HCT116 (cell line): ENCODE data around the gene BATF3. TPM values are rescaled to one million over a fixed set of nuclear protein-coding genes. Genes with fewer than 3 reads are reported as not detected.

Source experiments
- ATAC-seq: fragments of 200-7000 bp; cut with Tn5 transposase; 2 replicates; pipeline ENCODE4 v1.9.1; 2020; ENCODE audit warnings: mild to moderate bottlenecking, moderate library complexity
- BruUV-seq: library from RNA; stranded (reverse); fragments of 400-500 nt; replicated peaks from 2 replicates; lab custom pipeline; 2021; lab: Mats Ljungman, UMichigan
- CTCF ChIA-PET: fragments of 300-600 bp; sonication (Branson Sonifier 250); formaldehyde crosslinking; loops from one replicate; lab custom pipeline; 2021; ENCODE audit warnings: antibody characterized with exemption; lab: Charles Lee
- POLR2A ChIA-PET: fragments of 300-600, 350-600 bp; sonication (Branson Sonifier 250); formaldehyde crosslinking; loops from one replicate; lab custom pipeline; 2021; ENCODE audit warnings: antibody characterized with exemption; lab: Charles Lee
- RAD21 ChIA-PET, 2 experiments: fragments of 300-600 bp; sonication (Branson Sonifier 250); formaldehyde crosslinking; loops; one replicate each; lab custom pipeline; 2023; ENCODE audit warnings: low total read pairs in 2 of 2; ENCODE audit not compliant: uncharacterized antibody in 2 of 2, unreplicated experiment in 2 of 2, low non-redundant PET in 1 of 2; lab: Charles Lee
- DNase-seq: peaks from one replicate; pipeline ENCODE4 v3.0.0-alpha.2; 2010; ENCODE audit warnings: low read depth, low spot score
- H2AFZ ChIP-seq: fragments of 200-600 bp; shearing (Covaris generic), sonication (generic); 2 replicates; pipeline ENCODE4 v1.6.1; 2017; ENCODE audit warnings: low read depth, mixed run types, mixed read lengths, antibody characterized with exemption, low read length; ENCODE audit not compliant: poor library complexity, severe bottlenecking
- H3K27ac ChIP-seq: 2 replicates; pipeline ENCODE4 v1.5.1; 2012; ENCODE audit warnings: low read depth, low read length
- H3K27me3 ChIP-seq: fragments of 200-600 bp; sonication (generic); 2 replicates; pipeline ENCODE4 v1.6.1; 2016; ENCODE audit warnings: mixed run types, low read length, mixed read lengths; ENCODE audit not compliant: insufficient read depth
- H3K36me3 ChIP-seq, 2 experiments: fragments of 200-500 bp in 1 of 2; fragments of 200-600 bp in 1 of 2; sonication (Bioruptor generic) in 1 of 2; sonication (generic) in 1 of 2; 2 replicates each; pipeline versions ENCODE4 v1.5.1 to v1.6.1; 2014 to 2016; ENCODE audit warnings: low read length in 2 of 2, inconsistent platforms in 1 of 2, mixed read lengths in 1 of 2, mixed run types in 1 of 2; ENCODE audit not compliant: insufficient read depth in 2 of 2, control insufficient read depth in 1 of 2
- H3K4me1 ChIP-seq, 2 experiments: fragments of 200-600 bp in 1 of 2; sonication (generic) in 1 of 2; 2 replicates each; pipeline versions ENCODE4 v1.5.1 to v1.6.1; 2012 to 2017; ENCODE audit warnings: low read length in 2 of 2, inconsistent platforms in 1 of 2, mild to moderate bottlenecking in 1 of 2, mixed read lengths in 1 of 2, mixed run types in 1 of 2, moderate library complexity in 1 of 2; ENCODE audit not compliant: insufficient read depth in 2 of 2, control insufficient read depth in 1 of 2
- H3K4me2 ChIP-seq: fragments of 200-600 bp; sonication (generic); 2 replicates; pipeline ENCODE4 v1.6.1; 2017; ENCODE audit warnings: mixed run types, low read length, mixed read lengths
- H3K4me3 ChIP-seq, 2 experiments: fragments of 200-600 bp in 1 of 2; sonication (generic) in 1 of 2; replicated peaks in 1 of 2; 2 replicates each; pipeline ENCODE4 v1.5.1; 2011 to 2016; ENCODE audit warnings: low read length in 2 of 2, control low read depth in 1 of 2, low read depth in 1 of 2, mild to moderate bottlenecking in 1 of 2, mixed read lengths in 1 of 2, mixed run types in 1 of 2
- H3K79me2 ChIP-seq: fragments of 200-600 bp; sonication (generic); 2 replicates; pipeline ENCODE4 v1.6.1; 2017; ENCODE audit warnings: mild to moderate bottlenecking, mixed run types, low read length, moderate library complexity, mixed read lengths; ENCODE audit not compliant: insufficient read depth
- H3K9ac ChIP-seq: fragments of 200-600 bp; sonication (generic); 2 replicates; pipeline ENCODE4 v1.6.1; 2016; ENCODE audit warnings: low read length, mixed read lengths
- H3K9me2 ChIP-seq: fragments of 200-600 bp; sonication (generic), shearing (Covaris generic); 2 replicates; pipeline ENCODE4 v1.6.1; 2017; ENCODE audit warnings: mixed run types, mild to moderate bottlenecking, moderate library complexity; ENCODE audit not compliant: insufficient read depth
- H3K9me3 ChIP-seq, 2 experiments: fragments of 200-500 bp in 1 of 2; fragments of 200-600 bp in 1 of 2; sonication (Bioruptor generic) in 1 of 2; sonication (generic) in 1 of 2; 2 replicates each; pipeline ENCODE4 v1.6.1; 2014 to 2017; ENCODE audit warnings: low read length in 2 of 2, mixed read lengths in 2 of 2, inconsistent platforms in 1 of 2, low read depth in 1 of 2, mild to moderate bottlenecking in 1 of 2, mixed run types in 1 of 2, moderate library complexity in 1 of 2; ENCODE audit not compliant: control insufficient read depth in 1 of 2, insufficient read depth in 1 of 2
- H4K20me1 ChIP-seq: fragments of 200-600 bp; sonication (generic), shearing (Covaris generic); 2 replicates; pipeline ENCODE4 v1.6.1; 2017; ENCODE audit warnings: mixed run types, mild to moderate bottlenecking, moderate library complexity; ENCODE audit not compliant: insufficient read depth
- EGR1 ChIP-seq: IDR thresholded peaks from 2 replicates; pipeline ENCODE4 v1.6.1; 2012; ENCODE audit warnings: low read depth
- EZH2 ChIP-seq: fragments of 200-600 bp; sonication (generic); IDR thresholded peaks from 2 replicates; pipeline ENCODE4 v1.6.1; 2017; ENCODE audit warnings: antibody characterized with exemption, mixed run types
- FOSL1 ChIP-seq: IDR thresholded peaks from 2 replicates; pipeline ENCODE4 v1.6.1; 2012; ENCODE audit warnings: low read depth
- POLR2A ChIP-seq: IDR thresholded peaks from 2 replicates; pipeline ENCODE4 v1.7.0; 2011; ENCODE audit warnings: borderline replicate concordance; ENCODE audit not compliant: insufficient read depth, insufficient read length; ENCODE audit errors: extremely low read depth
- POLR2AphosphoS5 ChIP-seq: IDR thresholded peaks from 2 replicates; pipeline ENCODE4 v1.6.1; 2011; ENCODE audit warnings: mild to moderate bottlenecking, low read depth, low read length, moderate library complexity
- SIN3A ChIP-seq: IDR thresholded peaks from 2 replicates; pipeline ENCODE4 v1.6.1; 2012; ENCODE audit warnings: low read depth
- SP1 ChIP-seq: IDR thresholded peaks from 2 replicates; pipeline ENCODE4 v1.6.1; 2012; ENCODE audit warnings: low read depth
- TCF7L2 ChIP-seq: IDR thresholded peaks from 2 replicates; pipeline ENCODE4 v1.7.0; 2011; ENCODE audit warnings: borderline replicate concordance, inconsistent platforms; ENCODE audit not compliant: insufficient read depth, insufficient read length; ENCODE audit errors: extremely low read depth
- ZBTB33 ChIP-seq: IDR thresholded peaks from 2 replicates; pipeline ENCODE4 v1.6.1; 2011; ENCODE audit warnings: mild to moderate bottlenecking, low read length, moderate library complexity; ENCODE audit not compliant: insufficient replicate concordance; ENCODE audit errors: extremely low read depth
- intact Hi-C: fragments of 100-400 bp; cut with micrococcal nuclease; formaldehyde crosslinking; loops from 2 replicates; pipeline ENCODE4 v1.10.0; 2022
- total RNA-seq: library from RNA; stranded (reverse); gene quantifications from one replicate; pipeline ENCODE4 v1.2.1, GENCODE V29; 2021; ENCODE audit not compliant: unreplicated experiment

The BATF3 gene
- total RNA-seq, 1 experiment from 2014 or later: 4.8 TPM

- Histone ChIP-seq H3K36me3 (no peaks in the 10 kb centered on the region), H3K9me2 (no peaks in the 10 kb centered on the region), H3K4me2 (no peak overlapping the region), H4K20me1 (no peaks in the 10 kb centered on the region), H3K9ac (no peak overlapping the region), H3K27ac (no peak overlapping the region)
- POLR2A ChIA-PET: no interaction called here
- intact Hi-C loops: no loop called here
- TF ChIP-seq SIN3A (no peak), EGR1 (no peak), POLR2AphosphoS5 (no peak), SP1 (no peak), TCF7L2 (no peak), FOSL1 (no peak), POLR2A (no peak), ZBTB33 (no peak), EZH2 (no peak)
- TF ChIP-seq, all 23 proteins: peak for 0
- Histone ChIP-seq H3K27me3 (no peaks in the 10 kb centered on the region), H3K79me2 (no peaks in the 10 kb centered on the region), H2AFZ (no peak overlapping the region), H3K4me3 (no peak overlapping the region), H3K4me1 (no peaks in the 10 kb centered on the region; a peak in 1 of 4 replicates), H3K9me3 (no peaks in the 10 kb centered on the region)
- RAD21 ChIA-PET: no interaction called here
- CTCF ChIA-PET: no interaction called here
- no TSS peak for BruUV-seq
- DNase-seq (no peak), ATAC-seq (no peak)
Measured at GRCh38 chr1:212692774-212693644, 6.6 kb downstream of the BATF3 start.
